Prostate gland (tissue), 2 donors: ENCODE results near the gene TRA2B.

ENCODE experiments used
- CTCF ChIP-seq, 4 experiments: fragments of 200-600 bp in 2 of 4; fragments of 450-650 bp in 2 of 4; sonication (generic) in 2 of 4; IDR thresholded peaks; 1 replicate in 3 of 4; 2 replicates in 1 of 4; pipeline ENCODE4 v1.5.1; 2016 to 2019; ENCODE audit warnings: antibody characterized with exemption in 4 of 4, mild to moderate bottlenecking in 2 of 4, moderate library complexity in 2 of 4
- POLR2A ChIP-seq: fragments of 450-650 bp; IDR thresholded peaks from one replicate; pipeline ENCODE4 v1.6.1; 2016; ENCODE audit warnings: antibody characterized with exemption, mild to moderate bottlenecking
- POLR2AphosphoS5 ChIP-seq: sonication (generic); formaldehyde crosslinking; IDR thresholded peaks from one replicate; pipeline ENCODE4 v1.6.1; 2017; ENCODE audit warnings: antibody characterized with exemption

DNA sequence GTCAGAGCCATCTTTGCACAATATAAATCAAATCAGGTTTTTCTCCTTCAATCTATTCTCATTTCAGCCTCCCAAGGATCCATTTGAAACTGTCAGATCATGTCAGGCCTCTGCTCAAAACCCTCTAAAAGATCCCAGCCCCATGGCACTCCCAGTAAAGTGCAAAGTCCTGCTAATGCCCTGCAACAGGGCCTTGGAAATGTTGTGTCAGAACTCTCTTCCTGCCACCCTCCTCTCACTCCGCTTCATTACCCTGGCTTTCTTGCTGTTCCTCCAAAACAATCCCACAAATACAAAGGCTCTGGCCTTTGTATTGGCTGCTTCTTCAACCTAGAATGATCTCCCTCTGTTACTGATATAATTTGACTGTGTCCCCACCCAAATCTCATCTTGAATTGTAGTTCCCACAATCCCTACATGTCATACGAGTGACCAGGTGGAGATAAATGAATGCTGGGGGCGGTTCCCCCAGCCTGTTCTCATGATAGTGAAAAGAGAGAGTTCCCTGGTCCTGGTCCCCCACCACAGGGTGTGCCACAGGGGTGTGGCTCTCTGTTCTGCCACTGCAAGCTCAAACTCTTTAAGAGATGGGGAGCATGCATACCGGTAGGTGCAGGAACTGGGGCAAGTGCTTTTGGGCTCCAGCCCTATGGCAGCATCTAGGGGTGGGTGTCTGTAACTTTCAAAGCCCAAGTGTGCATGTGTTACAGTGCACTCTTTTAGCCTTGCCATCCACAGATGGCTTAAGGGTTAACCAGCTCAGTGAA, 22.9 kb upstream of the TRA2B start:
- no peak for TF ChIP-seq CTCF (IDR thresholded peaks at IDR 0.05)
- TF ChIP-seq POLR2A = no peak
- no peak for TF ChIP-seq POLR2AphosphoS5
